NCI-H345 (cell line): Measurements from ENCODE around the gene SH3PXD2A.
"Not testable (repeated sequence)": the region's sequence is repeated elsewhere in the genome, so short reads cannot be mapped to it uniquely, and the experiment has no call there.

Experiments
- DNase-seq: peaks from one replicate; lab custom pipeline; 2025; lab: John Stamatoyannopoulos, UW

Gene SH3PXD2A

GRCh38 chr10:103665162-103665889 is 190.1 kb downstream of the SH3PXD2A start:
- DNase-seq, result no peak

DNA sequence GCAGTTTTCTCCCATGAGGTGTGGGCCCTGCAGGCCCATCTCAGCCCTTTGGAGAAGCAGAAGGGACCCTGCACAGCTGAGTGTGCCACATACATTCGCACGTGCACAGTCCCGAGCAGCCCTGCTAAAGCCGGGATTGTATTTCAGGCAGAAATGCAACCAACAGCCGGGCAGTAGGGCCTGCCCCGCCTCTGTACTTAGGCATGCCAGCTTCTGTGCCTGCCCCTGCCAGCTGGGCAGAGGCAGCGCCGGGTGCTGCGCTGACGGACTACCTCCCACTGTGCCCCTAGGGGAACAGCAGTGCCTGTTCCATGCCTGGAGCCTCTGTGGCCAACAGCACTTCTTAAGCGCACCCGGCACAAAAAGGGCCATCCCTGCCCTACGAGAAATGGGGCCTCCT is 191.6 kb downstream of the SH3PXD2A start:
- DNase-seq, result peak; percentile 81

DNA sequence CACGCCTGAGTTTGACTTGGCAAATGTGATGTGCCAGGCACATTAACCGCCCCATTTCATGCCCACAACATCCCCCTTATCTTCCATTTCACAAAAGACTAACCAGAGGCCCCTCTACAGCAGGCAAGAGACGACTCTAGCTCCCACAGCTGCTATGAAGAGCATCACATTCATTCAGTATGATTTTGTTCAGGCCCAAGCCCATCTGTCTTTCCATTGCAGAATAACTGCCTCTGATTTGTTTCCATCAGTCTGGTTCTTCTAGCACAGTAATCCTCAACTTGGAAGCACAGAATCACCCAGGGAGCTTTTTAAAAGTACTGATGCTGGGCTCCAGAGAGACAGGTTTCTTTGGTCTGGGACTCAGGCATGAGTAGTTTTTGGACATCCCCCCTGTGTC is 192.1 kb downstream of the SH3PXD2A start:
- DNase-seq, result no peak

DNA sequence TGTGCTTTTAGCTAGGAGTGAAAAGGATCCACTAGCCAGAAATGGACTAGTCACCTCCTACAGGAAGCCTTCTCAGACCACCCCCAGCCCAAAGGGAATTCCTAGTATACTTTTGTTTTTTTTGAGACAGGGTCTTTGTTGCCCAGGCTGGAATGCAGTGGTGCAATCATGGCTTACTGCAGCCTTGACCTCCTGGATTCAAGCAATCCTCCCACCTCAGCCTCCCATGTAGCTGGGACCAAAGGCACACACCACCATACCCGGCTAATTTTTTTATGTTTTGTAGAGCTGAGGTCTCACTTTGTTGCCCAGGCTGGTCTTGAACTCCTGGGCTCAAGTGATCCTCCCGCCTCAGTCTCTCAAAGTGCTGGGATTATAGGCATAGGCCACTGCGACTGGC is 192.7 kb downstream of the SH3PXD2A start:
- not testable (repeated sequence) for DNase-seq

GRCh38 chr10:103661198-103661950 is 194.0 kb downstream of the SH3PXD2A start:
- DNase-seq, result no peak

DNA sequence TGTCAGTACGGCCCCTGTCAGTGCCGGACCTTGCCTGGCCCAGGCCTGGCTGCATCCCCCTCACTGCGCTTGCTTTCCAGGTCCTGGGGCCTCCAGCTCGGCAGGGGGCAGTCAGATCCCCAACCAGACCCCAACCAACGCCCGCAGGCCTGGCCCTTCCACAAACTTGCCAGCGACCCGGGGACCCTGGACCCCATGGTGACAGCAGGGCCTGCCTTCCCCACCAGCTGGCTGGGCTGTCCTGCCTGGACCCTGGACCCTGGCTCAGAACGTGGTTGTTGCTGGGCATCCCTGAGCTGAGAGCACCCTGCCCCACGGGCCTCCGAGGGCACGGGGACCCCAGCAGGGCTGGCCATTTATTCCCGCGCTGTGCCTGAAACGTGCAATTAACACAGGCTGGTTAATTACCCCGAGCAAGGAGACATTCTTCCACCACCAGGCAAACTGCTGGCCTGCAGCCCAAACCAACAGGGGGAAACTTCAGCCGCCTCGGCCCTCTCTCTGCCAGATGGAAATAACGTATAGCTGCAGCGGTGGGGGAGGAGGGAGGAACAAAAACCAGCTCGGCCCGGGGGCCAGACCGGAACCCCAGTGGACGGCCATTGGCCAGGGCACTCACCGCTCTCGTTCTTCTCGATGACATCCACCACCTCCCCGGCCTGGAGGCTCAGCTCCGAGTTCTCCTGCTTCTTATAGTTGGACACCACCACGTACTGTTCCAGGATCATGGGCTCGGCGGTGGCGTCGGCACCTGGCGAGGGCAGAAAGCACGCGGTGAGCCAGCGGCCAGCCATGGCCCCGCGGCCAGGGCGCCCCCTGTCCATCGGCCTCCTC is 194.8 kb downstream of the SH3PXD2A start:
- DNase-seq, result no peak

GRCh38 chr10:103659674-103660363 is 195.6 kb downstream of the SH3PXD2A start:
- peak; percentile 27 for DNase-seq

DNA sequence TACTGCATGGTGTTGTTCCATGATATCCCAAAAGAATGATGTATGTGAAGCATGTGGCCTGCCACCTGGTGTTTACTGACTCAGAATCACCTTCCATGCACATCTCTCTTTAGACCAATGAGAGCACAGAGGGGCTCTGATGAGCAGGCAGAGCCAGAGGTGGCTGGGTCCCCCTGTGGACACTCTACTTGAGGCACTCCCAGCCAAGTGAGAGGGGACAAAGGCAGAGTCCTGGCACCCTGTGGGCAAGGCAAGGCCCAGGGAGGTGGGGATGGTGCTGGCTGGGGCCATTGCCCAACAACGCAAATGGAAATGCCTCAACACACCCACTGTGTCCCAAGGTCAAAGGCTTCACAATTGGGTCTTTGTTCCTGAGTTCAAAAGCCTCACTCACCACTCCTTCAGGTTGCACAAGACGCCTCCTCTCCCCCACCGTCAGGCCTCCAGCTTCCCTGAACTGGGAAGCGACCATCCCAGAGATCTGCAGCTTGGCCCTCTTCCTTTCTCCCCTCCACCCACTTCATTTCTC is 197.3 kb downstream of the SH3PXD2A start:
- DNase-seq, result no peak

- DNase-seq, result no peak
Measured at GRCh38 chr10:103657061-103657591, 198.2 kb downstream of the SH3PXD2A start.

GRCh38 chr10:103654925-103655324 is 200.5 kb downstream of the SH3PXD2A start:
- DNase-seq, result no peak

- peak; percentile 95 for DNase-seq
Measured at GRCh38 chr10:103653581-103654037, 201.8 kb downstream of the SH3PXD2A start.

DNA sequence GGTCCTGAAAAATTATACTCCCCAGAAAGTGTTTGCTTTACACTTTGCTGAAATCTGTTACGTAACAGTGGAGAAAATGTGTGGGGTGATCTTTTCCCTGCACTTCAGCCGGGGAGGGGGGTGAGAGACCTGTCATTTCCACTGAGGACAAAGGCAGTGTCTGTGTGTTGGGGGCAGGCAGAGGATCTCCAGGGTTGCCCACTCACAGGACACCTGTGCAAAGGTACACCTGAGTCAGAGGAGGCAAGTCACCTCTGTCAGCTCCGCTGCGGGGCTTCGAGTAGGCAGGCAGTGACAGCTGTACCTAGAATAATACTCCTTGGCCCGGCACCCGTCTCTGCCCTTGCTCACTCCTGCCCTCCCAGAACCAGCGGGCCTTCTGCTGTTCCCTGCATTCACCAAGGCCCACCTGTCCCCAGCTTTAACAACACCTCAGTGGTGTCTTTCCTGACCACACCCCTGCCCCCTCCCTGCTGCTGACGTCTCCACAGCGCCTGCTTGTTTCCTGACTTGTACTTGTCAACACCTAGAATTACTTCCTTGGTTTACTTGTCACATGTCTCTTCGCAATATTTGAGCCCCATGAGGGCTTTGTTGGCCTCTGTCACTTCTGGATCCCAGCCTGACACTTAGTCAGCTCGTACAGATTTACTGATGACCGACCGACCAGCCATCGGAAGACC is 202.6 kb downstream of the SH3PXD2A start:
- peak; percentile 70 for DNase-seq

DNA sequence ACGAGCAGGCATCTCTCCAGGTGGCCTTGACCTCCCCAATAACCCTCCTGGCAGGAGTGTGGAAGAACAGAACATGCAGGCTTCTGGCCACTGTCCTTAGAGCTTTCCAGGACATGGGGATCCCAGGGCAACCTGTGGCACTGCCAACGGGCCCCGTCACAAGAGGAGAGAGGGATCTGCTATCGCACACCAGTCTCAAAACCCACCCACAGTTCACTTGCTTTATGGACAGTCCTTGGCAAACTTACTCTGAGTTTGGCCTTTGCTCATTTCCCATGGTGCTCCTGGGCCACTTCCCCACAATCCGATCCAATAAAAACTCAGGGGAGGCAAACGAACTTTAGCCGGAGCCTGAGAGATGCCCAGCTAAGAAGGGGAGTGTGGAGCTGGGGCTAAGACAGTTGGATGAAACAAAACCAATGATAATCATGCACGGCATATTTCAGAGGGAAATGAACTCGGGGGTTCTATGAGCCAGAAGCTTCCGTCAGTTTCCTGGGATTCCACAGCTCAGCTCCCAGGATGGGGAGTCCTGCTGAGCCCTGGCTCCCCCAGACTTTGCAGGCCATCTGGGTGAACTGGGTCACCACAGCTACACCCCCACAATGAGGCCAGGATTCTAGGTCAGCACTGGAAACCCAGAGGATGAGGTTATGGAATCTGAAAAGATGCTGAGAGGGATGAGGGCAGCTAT is 203.4 kb downstream of the SH3PXD2A start:
- DNase-seq, result no peak

GRCh38 chr10:103651333-103651732 is 204.0 kb downstream of the SH3PXD2A start:
- DNase-seq, result no peak

- DNase-seq, result peak; percentile 72
Measured at GRCh38 chr10:103649654-103650423, 205.5 kb downstream of the SH3PXD2A start.

GRCh38 chr10:103648636-103649532 is 206.5 kb downstream of the SH3PXD2A start:
- no peak for DNase-seq

DNA sequence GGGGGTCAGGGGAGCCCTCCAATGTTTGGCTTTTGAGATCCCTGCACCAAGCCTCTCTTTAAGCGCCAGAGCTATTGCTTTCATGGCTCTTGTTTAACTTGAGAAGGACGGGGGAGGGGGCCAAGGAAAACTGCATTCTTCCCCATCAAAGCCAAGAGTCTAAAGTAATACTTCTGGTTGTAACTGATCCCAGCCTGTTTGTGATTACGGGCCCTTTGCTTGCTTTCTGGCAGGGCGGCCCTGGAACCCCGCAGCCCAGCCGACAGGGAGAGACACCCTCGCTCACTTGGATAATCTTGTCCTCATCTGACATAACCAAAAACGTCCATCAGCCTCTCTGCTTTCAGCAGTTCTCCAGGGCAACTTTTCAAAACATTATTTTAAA is 207.1 kb downstream of the SH3PXD2A start:
- DNase-seq, result no peak

- no peak for DNase-seq
Measured at GRCh38 chr10:103646304-103646703, 209.1 kb downstream of the SH3PXD2A start.
